HL-60/S4 treated with phorbol 12-myristate 13-acetate at 8.2 ng/mL for 4 days and 3 days (cell line): ENCODE results near the gene SON.

Source experiments
- in situ Hi-C: fragments of 300-500 bp; cut with MboI; formaldehyde crosslinking; loops from 2 replicates; pipeline ENCODE4 v1.15.0; 2022; ENCODE audit warnings: low sequenced_read_pairs

Gene SON

DNA sequence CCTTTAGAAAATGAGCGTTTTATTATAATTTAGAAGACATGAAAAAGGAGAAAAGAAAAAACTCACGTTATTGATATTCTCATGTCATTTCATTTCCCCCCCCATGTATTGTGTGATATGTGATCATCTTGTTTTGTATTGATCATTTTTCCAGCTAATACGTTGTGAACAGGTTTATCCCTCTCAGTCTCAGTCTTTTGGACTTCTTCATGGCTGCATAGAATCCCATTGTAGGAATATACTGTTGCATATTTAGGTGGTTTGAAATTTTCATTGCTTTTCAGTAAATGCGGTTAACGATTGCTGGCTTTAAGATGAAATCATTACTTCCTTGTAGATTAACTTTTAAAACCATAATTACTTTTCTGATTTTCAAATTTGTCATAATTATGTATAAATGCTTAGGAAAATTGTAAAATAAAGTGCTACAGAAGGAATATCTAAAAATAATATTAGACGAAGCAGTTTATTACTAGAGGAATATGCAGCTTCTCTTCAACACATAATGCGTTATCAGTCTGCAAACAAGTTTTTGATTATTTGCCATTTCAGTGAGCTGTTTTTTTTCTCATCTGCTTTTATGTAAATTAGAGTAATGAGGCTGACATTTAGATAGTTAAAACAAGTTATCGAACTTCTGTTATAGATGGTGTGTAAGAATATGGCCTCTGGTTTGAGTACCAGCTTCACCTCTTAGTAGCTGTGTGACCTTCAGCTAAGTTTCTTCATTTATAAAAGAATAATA is 1.8 kb downstream of the SON start:
- in situ Hi-C loops: no loop called here

DNA sequence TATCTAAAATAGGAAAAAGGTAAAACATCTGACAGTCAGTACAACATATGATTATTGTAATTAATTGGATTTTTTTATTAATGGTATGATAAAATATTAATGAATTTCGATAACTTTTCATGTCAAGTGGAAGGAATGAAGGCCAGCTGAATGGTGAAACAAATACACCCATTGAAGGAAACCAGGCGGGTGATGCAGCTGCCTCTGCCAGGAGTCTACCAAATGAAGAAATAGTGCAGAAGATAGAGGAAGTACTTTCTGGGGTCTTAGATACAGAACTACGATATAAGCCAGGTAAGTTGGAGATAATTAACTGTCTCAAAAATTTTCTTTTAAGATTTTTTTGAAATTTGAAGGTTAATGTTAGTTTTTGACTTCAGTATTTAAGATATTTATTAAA is 3.2 kb downstream of the SON start:
- in situ Hi-C loops: no loop called here

DNA sequence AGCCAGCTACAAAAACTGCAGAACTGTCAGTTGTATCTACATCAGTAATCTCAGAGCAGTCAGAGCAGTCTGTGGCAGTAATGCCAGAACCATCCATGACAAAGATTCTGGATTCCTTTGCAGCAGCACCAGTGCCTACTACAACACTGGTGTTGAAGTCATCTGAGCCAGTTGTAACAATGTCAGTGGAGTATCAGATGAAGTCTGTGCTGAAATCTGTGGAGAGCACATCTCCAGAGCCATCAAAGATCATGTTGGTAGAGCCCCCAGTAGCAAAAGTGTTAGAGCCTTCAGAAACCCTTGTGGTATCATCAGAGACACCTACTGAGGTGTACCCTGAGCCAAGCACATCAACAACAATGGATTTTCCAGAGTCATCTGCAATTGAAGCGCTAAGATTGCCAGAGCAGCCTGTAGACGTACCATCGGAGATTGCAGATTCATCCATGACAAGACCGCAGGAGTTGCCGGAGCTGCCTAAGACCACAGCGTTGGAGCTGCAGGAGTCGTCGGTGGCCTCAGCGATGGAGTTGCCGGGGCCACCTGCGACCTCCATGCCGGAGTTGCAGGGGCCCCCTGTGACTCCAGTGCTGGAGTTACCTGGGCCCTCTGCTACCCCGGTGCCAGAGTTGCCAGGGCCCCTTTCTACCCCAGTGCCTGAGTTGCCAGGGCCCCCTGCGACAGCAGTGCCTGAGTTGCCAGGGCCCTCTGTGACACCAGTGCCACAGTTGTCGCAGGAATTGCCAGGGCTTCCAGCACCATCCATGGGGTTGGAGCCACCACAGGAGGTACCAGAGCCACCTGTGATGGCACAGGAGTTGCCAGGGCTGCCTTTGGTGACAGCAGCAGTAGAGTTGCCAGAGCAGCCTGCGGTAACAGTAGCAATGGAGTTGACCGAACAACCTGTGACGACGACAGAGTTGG is 7.3 kb downstream of the SON start:
- in situ Hi-C loops: no loop called here

GRCh38 chr21:33550772-33551660 is 8.2 kb downstream of the SON start:
- in situ Hi-C loops: no loop called here

GRCh38 chr21:33551664-33552063 is 8.8 kb downstream of the SON start:
- in situ Hi-C loops: no loop called here

DNA sequence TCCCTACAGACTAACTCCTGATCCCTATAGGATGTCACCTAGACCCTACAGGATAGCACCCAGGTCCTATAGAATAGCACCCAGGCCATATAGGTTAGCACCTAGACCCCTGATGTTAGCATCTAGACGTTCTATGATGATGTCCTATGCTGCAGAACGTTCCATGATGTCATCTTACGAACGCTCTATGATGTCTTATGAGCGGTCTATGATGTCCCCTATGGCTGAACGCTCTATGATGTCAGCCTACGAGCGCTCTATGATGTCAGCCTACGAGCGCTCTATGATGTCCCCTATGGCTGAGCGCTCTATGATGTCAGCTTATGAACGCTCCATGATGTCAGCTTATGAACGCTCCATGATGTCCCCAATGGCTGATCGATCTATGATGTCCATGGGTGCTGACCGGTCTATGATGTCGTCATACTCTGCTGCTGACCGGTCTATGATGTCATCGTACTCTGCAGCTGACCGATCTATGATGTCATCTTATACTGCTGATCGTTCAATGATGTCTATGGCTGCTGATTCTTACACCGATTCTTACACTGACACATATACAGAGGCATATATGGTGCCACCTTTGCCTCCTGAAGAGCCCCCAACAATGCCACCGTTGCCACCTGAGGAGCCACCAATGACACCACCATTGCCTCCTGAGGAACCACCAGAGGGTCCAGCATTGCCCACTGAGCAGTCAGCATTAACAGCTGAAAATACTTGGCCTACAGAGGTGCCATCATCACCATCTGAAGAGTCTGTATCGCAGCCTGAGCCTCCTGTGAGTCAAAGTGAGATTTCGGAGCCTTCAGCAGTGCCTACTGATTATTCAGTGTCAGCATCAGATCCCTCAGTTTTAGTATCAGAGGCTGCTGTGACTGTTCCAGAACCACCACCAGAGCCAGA is 9.5 kb downstream of the SON start:
- in situ Hi-C loops: no loop called here

- in situ Hi-C loops: no loop called here
These were observed 10.3 kb downstream of the SON start for GRCh38 chr21:33552999-33553598.

DNA sequence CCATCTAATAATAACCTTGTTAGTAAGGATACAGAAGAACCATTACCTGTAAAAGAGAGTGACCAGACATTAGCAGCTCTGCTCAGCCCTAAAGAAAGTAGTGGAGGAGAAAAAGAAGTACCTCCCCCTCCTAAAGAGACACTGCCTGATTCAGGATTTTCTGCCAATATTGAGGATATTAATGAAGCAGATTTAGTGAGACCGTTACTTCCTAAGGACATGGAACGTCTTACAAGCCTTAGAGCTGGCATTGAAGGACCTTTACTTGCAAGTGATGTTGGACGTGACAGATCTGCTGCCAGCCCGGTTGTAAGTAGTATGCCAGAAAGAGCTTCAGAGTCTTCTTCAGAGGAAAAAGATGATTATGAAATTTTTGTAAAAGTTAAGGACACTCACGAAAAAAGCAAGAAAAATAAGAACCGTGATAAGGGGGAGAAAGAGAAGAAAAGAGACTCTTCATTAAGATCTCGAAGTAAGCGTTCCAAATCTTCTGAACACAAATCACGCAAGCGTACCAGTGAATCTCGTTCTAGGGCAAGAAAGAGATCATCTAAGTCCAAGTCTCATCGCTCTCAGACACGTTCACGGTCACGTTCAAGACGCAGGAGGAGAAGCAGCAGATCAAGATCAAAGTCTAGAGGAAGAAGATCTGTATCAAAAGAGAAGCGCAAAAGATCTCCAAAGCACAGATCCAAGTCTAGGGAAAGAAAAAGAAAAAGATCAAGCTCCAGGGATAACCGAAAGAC is 11.6 kb downstream of the SON start:
- in situ Hi-C loops: no loop called here

- in situ Hi-C loops: no loop called here
These were observed 12.1 kb downstream of the SON start for GRCh38 chr21:33554982-33555344.

DNA sequence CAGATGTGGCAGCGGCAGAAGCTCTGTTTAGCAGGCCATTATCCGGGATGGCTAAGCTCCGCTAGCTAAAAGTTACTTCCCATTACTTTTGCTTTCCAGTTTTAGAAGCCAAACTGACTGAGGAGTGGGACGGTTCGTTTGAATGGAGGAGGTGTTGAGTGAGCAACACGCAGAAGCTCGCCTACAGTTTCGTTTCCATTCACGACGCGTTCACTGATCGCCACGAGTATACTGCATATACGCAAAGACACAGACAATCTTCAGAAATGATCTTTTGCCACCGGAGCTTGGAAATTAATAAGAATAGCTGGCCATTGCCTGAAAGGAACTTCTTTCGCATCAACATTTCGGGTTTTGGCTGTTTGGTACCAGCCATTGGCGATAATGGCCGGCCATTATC is 14.6 kb downstream of the SON start:
- in situ Hi-C loops: no loop called here

DNA sequence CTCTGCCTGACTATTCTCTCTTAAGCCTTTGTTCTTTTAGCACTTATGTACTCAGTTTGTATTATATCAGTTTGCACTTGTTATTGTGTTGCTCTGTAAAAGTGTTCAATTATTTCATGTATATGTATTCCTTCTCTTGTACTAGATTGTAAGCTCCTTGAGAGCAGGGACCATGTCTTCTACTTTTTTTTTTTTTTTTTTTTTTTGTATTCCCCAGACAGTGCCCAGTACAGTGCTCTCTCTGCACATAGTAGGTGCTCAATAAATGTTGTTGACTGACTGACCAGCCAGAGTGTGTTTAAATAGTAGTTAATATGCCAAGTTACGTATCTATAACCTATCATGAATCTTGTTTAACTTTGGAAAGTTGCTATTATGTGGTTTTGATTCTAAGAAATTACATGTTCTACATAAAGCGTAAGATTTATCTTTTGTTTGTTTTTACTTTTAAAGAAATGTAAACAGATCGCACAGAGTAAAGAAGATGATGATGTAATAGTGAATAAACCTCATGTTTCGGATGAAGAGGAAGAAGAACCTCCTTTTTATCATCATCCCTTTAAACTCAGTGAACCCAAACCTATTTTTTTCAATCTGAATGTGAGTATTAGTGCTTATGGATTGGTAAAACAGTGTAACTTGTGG is 16.1 kb downstream of the SON start:
- in situ Hi-C loops: no loop called here

DNA sequence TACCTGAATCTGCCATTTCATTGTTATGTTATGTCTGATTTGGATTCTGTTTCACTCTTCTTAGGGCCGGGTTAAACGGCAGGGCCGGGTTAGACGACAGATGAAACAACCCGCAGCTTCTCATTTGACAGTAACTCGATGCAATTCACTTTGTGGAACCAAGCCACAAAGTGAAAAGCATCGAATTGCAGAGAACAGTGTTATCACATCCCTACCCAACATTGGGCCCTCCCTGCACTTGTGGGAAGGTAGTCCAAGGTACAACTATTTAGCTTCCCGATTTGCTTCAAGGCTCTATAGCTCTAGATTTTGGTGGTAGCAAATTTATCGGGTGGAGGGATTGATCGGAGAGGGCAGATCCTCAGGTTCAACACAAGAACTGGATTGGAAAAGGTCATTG is 17.0 kb downstream of the SON start:
- in situ Hi-C loops: no loop called here

DNA sequence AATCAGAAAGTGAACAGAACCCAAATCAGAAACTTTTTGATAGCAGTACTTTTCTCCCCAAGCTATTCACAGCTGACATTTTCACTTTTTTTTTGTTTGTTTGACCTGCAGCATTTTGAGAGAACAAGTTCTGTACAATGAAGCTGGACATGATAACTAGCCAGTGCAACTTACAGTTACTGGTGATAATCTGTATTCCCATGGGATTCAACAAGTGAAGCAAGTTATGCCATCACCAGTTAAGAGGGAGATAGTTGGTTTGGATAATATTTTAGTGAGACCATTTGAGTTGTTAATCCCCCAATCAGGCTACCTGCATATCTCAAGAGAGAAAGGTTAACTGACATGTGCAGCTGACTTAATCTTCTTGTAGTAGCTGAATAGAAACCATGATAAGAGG is 18.1 kb downstream of the SON start:
- in situ Hi-C loops: no loop called here

- in situ Hi-C loops: no loop called here
These were observed 18.5 kb downstream of the SON start for GRCh38 chr21:33561373-33561772.

GRCh38 chr21:33562389-33562788 is 19.6 kb downstream of the SON start:
- in situ Hi-C loops: no loop called here

DNA sequence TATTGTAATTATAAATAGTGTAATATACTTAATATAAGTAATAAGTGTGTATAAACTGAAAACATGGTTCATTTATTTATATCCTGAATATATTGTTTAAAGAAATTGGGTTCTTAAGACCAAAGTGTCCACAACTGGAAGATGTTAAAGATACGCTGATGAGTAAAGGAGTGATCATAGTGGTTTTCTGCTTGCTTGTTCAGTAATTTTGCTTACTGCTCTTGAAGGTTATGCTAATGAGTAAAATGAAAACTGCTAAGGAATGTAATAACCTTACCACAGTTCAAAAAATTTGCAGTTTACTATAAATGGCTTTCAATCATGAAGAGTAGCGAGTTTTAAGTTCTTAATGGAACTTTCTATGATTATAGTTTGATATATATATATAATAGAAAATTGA is 23.7 kb downstream of the SON start:
- in situ Hi-C loops: no loop called here

DNA sequence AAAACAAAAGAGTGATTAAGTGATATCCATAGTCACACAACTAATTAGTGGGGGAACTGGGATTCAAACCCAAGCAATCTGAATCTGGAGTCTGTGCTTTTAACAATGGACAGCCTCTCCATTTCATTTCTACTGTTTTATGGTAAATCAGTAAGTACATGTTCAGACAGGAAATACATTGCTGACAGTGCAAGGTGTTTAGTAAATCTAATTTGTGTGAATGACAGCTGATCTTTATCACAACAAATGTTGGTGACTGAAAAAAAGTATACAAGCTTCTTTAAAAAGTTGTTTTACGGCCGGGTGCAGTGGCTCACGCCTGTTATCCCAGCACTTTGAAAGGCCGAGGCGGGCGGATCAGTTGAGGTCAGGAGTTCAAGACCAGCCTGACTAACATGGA is 25.1 kb downstream of the SON start:
- in situ Hi-C loops: no loop called here

- in situ Hi-C loops: no loop called here
These were observed 25.6 kb downstream of the SON start for GRCh38 chr21:33568448-33568847.

DNA sequence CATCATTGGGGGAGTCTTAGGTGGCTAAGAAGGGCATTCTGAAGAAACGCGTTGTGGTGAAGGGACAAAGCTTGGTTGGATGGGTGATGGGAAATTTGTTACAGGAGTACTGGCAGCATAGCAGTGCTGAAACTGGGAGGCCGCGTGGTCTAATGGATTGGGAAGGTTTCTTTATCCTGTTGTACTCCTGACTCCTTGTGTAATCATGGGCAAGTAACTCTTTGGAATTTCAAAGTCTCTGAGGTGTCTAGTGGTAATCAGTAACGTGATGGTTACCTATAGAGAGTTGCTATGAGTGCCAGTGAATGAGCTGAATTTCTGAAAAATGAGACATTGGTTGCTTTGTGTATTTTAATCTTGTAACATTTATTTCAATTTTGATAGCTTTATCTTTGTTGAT is 27.2 kb downstream of the SON start:
- in situ Hi-C loops: no loop called here
